Hematopoietic multipotent progenitor cell treated with erythropoietin and hydrocortisone succinate and interleukin-3 and kit ligand, for 15 days (in vitro differentiated cells): ENCODE results near the gene ASXL1.
A peak's percentile ranks its signal among the peaks of the same experiment; 100 is the strongest.
"Not testable (repeated sequence)": the region's sequence is repeated elsewhere in the genome, so short reads cannot be mapped to it uniquely, and the experiment has no call there.

ENCODE experiments used
- DNase-seq: peaks from one replicate; pipeline ENCODE4 v3.0.0-alpha.2; 2015; ENCODE audit warnings: low spot score

ASXL1 gene

DNA sequence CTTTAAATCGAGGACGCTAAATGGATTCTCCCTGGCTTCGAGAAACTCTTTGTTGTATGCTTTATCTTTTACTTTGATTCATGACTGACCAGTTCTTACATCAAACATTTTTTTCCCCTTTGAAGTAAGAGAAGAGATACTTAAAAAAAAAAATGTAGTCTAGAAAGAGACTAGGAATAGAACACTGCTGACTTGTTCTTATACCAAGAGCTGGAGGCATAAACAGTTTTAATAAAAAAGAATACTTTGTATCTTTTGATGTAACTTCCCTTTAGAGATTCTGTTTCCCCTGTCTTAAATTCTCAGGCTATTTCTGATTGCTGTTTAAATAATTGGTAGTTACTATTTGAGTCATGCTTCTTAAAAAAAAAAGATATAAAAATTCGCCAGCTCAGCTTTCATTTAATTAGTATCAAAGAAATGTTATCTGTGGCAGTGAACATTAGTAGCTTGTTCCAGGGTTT, 4.8 kb downstream of the ASXL1 start:
- no peak for DNase-seq

DNA sequence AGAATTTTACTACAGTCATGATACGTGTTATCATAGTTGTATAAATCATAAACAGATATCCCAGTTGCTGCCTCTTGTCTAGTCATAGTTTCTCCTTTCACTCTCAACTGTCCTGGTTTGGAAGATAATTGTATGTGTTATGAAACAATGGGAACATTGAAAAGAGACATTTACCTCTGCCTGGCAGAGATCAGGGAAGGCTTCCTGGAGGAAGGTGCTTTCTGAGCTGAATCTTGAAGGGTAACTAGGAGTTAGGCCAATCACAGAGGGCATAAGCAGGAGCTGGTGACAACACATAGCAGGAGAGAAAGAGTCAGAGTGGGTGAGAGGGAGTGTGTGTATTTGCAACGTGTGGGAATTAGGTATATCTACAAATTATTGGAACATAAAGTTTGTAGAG, 5.4 kb downstream of the ASXL1 start:
- no peak for DNase-seq

DNA sequence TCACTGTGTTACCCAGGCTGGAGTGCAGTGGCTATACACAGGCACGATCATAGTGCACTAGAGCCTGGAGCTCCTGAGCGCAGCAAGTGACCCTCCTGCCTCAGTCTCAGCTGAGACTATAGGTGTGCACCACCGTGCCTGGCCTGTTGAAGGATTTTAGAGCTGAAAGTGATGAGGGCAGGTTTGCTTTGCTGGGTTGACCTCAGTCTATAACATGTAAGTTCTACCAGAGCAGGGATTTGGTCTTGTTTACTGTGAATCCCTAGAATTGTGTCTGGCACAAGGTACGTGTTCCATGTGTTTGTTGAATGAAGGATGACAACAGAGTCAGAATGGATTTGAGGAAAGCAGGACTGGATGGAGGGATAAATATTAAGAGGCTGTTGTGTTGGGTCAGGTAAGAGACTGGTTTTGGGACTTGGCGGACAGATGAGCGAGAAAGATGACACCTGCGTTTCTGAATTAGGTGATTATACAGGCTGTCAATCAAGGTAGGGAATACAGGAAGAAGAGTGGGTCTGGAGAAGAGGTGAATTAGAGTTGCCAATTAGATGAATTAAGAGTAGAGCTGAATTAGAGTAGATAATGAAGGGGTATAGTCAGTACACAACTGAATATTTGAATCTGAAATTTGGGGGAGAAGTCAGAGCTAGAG, 6.5 kb downstream of the ASXL1 start:
- no peak for DNase-seq

DNA sequence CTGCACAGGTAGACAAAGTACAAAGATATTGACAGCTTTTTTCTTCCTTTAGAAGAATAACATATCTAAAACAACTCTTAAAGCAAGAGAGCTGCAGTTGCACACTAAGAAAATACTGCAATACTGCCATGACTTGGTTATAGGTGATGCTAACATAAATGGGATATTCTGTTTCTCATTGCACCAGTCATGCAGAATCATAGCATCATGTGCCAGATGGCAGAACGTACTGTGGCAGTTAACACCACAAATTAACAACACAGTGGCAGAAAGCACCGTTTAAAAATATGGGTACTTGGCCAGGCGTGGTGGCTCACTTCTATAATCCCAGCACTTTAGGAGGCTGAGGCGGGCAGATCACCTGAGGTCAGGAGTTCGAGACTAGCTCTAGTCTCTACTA, 7.4 kb downstream of the ASXL1 start:
- no peak for DNase-seq

DNA sequence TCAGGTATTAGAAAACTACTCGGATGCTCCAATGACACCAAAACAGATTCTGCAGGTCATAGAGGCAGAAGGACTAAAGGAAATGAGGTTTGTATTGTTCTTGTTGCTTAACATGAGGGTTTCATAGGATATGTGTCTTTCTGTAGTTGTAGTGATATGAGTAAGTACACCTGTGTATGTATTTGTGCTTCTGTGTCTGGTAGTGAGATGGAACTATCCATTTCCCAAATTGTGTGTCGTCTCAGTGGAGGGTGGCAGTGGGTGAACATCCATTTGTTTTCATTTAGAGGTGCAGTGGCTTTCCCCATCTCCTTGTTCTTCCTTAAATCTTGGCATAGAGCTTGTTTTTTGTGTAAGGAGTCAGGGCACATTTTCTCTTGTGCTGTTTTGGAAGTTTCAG, 8.2 kb downstream of the ASXL1 start:
- no peak for DNase-seq

DNA sequence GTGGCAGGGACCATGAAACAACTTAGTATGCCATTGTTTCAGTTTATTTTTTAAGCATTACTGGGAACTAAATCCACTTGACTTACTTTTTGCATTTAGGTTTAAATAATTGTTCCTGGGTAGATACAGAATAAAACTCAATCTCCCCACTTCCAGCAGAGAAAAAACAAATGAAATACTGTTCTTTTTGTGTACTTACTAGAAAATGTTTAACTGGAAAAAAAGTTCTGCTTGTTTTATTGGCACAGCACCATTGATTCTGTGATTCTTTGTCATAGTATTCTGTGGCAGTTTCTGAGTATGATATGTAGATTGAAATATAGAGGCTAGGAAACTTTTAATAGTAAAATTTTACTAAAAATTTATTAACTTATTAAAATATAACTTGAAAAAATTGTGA, 10.2 kb downstream of the ASXL1 start:
- no peak for DNase-seq

DNA sequence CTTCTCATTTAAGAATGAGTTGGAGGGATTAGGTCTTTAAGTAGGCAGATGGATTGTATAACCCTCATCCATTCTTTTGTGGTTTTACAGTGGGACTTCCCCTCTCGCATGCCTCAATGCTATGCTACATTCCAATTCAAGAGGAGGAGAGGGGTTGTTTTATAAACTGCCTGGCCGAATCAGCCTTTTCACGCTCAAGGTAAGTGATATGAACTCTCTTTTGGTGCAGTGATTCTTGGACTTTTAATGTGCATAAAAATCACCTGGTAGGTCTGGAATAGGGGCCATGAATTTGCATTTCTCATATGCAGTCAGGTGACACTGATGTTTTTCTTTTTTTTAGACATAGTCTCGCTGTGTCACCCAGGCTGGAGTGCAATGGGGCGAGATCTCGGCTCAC, 10.8 kb downstream of the ASXL1 start:
- DNase-seq = no peak

DNA sequence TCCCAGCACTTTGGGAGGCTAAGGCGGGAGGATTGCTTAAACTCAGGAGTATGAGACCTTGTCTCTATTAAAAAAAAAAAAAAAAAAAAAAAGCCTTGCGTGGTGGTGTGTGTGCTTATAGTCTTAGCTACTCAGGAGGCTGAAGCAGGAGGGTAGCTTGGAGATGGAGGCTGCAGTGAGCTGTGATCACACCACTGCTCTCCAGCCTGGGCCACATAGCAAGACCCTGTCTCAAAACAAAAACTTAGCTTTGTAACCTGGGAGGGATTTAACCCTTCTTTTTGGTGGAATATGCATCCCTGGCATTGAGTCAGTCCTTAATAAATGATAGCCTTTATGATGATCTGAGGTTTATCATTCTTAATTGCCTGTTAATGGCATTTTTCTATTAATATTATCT, 12.8 kb downstream of the ASXL1 start:
- DNase-seq = no peak

DNA sequence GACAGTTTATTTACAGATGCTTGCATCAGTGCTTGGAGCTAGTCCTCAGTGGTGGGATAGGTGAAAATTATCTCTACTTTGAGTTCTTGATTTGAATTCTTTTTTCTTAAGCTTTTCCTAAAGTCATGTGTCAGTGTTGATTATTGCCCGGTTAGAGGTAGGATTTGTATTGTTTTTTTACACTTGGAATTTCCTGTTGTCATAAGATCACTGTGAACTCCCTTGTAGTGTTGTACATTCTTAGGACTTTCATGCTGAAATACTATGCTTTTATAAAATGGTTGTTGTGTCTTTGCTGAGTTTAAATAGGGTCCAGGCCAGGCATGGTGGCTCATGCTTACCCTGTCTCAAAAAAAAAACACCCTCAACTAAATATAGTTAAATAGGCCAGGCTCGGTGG, 20.3 kb downstream of the ASXL1 start:
- DNase-seq = no peak

DNA sequence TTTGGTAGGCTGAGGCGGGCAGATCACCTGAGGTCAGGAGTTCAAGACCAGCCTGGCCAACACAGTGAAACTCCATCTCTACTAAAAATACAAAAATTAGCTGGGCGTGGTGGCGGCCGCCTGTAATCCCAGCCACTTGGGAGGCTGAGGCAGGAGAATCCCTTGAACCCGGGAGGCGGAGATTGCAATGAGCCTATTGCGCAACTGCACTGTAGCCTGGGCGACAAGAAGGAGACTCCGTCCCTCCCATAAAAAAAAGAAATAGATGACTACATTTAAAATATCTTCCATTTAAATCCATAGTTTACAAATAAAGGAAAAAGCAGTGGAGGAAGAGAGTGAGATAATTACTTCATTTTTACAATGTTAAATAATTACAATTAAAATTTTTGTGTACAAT, 21.9 kb downstream of the ASXL1 start:
- not testable (repeated sequence) for DNase-seq

DNA sequence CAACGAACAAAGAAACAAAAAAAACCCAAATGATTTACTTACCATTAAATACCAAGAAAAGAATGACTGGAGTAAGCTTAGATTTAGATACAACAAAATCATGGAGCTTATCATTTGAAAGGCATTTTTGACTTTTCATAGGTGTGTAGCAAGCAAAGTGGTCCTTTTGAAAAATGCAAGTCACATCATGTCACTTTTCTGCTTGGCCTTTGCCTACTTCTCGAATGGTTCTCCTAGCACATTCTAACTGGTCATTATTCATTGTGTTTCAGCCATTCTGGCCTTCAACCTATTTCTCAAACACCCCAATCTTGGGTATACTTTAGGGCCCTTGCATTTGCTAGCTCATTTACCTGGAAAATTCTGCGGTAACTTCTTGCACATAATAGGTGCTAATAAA, 22.6 kb downstream of the ASXL1 start:
- no peak for DNase-seq

DNA sequence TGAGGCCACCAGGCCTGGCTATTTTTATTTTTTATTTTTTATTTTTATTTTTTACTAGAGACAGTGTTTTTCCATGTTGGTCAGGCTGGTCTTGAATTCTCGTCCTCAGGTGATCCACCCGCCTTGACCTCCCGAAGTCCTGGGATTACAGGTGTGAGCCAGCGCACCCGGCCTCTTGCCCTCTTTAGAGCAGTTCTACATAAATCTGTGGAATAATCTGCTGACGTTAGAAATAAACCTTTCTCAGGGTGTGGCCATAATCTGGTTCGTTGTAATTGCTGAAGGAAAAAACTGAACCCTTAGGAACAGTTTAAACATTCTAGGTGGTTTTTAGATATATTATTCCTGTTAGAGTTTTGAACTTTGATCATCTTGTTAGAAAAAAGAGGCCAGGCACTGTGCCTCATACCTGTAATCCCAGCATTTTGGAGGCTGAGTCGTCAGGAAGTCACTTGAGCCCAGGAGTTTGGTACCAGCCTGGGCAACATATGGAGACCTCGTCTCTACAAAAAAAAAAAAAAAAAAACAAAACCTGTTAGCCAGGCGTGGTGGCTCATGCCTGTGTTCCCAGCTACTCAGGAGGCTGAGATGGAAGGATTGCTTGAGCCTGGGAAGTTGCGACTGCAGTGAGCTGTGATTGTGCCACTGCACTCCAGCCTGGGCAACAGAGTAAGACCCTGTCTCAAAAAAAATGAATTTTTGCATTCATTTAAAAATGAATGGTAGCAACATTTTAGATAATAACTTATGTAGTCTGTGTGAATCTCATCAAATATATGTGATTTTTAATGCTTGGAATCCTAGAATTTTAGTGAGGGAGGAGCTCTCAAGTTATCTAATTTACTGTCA, 24.2 kb downstream of the ASXL1 start:
- no peak for DNase-seq

DNA sequence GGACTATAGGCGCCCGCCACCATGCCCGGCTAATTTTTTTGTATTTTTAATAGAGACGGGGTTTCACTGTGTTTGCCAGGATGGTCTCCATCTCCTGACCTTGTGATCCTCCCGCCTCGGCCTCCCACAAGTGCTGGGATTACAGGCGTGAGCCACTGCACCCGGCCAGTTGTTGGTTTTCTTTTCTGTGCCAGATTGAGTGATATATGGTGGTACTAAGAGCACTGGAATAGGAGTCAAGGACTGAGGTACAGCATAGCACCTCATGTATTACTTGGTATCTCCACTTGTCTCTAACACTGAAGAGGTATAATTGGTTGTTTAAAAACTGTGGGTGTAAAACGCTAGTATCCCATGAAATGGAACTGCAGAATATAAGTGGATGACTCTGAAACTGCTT, 25.3 kb downstream of the ASXL1 start:
- DNase-seq = not testable (repeated sequence)

DNA sequence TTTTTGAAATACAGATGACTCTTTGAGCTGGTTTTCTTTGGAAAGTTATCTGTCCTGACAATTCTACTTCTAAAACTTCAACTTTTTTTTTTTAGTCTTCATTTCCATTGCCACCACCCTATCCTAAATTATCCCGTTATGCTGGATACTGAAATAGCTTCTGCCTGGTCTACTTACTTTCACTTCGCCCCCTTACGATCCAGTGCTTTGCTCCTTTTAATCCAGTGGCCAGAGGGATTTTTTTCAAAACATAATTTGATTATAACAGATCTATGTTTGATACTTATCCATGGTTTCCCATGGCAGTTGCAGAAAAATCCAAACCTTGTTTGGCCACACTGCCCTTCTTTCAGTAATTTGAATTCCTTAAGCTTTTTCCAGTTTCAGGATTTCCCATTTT, 27.4 kb downstream of the ASXL1 start:
- DNase-seq = no peak

DNA sequence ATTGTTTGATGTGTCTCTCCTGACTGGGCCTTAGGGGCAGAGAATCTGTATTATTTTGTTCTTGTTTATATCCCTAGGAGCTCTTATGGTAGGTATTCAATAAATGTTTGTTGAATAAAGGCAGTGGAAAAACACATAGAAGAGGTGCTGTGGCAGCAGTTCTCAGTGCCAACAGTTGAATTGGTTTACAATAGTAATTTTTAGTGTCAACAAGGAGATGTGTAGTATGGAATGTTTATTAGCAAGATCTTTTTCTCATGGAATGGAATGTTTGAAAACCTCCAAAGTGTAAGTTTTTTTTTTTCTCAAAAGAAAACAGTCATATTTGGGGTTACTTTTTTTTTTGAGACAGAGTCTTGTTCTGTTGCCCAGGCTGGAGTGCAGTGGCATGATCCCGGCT, 28.0 kb downstream of the ASXL1 start:
- DNase-seq = no peak

DNA sequence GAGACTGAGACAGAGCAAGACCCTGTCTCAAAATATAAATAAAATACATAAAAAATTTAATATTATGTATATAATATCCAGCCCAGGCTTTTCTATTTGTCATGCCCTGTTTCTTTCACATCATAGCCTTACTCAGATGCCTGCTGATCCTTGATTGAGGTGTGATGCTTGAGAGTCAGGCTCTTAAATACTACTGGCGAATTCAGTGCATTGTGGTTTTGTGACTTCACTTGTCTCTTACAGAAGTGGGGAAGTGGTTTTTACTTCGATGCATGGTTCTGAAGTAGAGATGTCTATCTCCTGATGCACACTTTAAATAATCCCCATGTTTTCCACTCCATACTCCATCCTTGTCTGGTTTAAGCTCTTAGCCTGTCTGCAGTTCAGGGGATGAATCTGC, 29.1 kb downstream of the ASXL1 start:
- no peak for DNase-seq

DNA sequence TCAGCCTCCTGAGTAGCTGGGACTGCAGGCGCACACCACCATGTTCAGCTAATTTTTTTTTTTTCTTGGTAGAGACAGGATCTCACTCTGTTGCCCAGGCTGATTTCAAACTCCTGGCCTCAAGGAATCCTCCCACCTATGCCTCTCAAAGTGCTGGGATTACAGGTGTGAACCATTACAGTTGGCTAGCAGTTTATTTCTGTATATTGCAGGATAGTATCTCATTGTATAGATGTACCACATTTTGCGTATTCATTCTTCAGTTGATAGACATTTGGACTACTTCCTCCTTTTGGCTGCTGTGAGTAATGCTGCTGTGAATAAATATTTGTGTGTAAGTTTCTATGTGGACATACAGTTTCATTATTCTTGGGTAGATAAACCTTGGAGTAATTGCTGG, 32.9 kb downstream of the ASXL1 start:
- DNase-seq = no peak

DNA sequence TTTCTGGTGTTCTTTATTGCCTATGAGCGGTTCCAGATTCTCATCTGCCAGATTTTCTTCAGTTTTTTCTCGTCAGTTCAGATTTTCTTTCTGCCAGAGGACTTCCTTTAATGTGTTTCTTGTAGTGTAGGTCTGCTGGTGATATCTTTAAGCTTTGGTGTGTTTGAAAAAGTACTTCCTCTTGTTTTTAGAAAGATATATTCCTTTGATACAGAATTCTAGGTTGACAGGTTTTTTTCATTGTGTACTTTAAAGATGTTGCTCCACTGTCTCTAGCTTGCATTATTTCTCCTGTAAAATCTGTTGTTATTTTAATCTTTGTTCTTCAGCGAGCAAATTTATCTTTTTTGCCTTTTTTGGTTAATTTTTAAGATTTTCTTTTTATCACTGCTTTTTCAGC, 36.9 kb downstream of the ASXL1 start:
- DNase-seq = no peak

DNA sequence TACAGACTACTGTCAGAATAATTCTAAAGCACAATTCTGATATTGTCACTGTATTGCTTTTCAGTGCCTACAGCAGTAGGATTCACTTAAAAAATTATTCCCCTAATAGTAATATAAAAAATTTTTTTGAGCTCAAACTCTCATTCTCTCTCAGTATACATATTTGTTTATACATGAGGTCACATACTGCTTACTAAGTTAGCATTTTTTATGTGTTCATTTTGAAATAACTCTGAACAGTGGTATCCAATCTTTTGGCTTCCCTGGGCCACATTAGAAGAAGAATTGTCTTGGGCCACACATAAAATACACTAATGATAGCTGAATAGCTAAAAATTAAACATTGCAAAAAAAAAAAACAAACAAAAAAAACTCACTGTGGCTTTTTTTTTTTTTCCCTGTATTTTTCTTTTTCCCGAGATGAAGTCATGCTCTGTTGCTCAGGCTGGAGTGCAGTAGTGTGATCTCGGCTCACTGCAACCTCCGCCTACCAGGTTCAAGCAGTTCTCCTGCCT, 38.6 kb downstream of the ASXL1 start:
- DNase-seq = no peak

DNA sequence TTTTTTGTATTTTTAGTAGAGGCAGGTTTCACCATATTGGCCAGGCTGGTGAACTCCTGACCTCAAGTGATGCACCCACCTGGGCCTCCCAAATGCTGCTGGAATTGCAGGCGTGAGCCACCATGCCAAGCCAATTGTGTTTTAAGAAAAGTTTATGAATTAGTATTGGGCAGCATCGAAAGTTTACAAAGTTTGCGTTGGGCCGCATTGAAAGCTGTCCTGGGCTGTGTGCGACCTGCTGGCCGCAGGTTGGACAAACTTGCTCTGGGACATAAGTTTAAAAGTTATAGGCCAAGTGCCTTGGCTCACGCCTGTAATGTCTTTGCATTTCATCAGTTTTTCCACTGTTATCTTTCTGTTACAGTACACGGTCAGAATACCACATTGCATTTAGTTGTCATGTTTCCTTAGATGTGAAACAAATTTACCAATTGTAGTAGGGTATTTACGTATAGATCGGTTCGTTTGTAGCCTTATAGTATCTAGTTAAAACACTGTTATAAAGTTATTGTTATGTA, 39.5 kb downstream of the ASXL1 start:
- DNase-seq = peak; percentile 74

DNA sequence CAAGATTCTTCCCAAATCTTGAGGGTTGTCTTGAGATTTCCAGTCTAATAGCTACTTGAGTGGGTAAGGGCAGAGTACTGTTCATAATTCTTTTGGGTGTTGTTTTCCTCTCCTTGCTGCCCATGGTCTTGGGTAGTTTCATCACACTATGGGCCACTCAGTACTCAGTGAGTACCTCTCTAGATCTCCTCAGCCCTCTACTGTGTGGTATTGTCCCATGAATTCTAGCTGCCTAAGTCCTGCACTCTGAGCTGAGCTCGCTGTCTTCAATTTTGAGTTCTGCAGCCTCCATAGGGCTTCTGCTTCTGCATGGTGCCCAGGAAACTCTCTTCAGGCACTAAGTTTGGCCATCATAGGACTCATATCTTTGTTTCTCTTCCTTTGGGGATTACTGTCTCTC, 42.3 kb downstream of the ASXL1 start:
- no peak for DNase-seq

DNA sequence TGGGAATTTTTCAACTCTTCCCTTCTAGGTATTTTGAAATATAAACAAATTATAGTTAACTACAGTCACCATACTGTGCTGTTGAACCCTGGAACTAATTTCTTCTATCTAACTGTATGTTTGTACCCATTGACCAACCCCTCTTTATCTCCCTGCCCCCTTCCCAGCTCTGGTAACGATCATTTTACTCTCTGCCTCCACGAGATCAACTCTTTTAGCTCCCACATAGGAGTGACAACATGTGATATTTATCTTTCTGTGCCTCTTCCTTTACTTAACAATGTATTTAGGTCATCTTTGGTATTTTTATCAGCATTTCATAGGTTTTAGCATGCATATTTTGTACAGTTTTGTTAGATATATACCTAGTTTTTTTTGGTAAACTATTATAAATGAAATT, 45.9 kb downstream of the ASXL1 start:
- DNase-seq = peak; percentile 24

DNA sequence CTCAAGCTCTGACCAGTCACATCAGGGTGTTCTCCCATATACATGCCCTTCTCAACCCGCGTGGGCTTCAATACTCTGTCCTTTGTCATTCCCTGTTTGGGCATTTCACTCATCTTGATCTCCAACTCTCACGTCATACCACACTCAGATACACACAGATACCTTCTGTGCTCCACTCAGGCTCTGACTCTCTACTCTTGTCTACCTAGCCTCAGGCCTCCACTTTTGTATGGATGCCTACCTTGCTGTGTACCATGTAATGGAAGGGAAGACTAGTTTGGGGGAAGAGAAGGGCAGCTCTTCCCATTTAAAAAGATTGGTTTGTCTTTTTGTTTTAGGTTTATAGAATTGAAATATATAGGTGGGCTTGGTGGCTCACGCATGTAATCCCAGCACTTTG, 48.6 kb downstream of the ASXL1 start:
- DNase-seq = no peak
